SJSA1 (cell line): ENCODE measurements around the gene P2RX7. TPM values are rescaled to one million over a fixed set of nuclear protein-coding genes. Genes with fewer than 3 reads are reported as not detected.
"Not testable (repeated sequence)": the region's sequence is repeated elsewhere in the genome, so short reads cannot be mapped to it uniquely, and the experiment has no call there.

Experiments used
- DNase-seq, 2 experiments: peaks; one replicate each; pipeline ENCODE4 v3.0.0-alpha.2; 2015 to 2020; ENCODE audit warnings: low spot score in 2 of 2, low read depth in 1 of 2
- H3K27ac ChIP-seq: fragments of 250-450 bp; sonication (Bioruptor Pico); 2 replicates; pipeline ENCODE4 v1.5.1; 2020; ENCODE audit warnings: mild to moderate bottlenecking, moderate library complexity
- H3K27me3 ChIP-seq: fragments of 250-450 bp; sonication (Bioruptor Pico); replicated peaks from 2 replicates; pipeline ENCODE4 v1.5.1; 2020; ENCODE audit warnings: mild to moderate bottlenecking, moderate library complexity
- H3K36me3 ChIP-seq: fragments of 250-450 bp; sonication (Bioruptor Pico); 2 replicates; pipeline ENCODE4 v1.5.1; 2020; ENCODE audit warnings: mild to moderate bottlenecking
- H3K4me1 ChIP-seq: fragments of 250-450 bp; sonication (Bioruptor Pico); replicated peaks from 2 replicates; pipeline ENCODE4 v1.6.1; 2021; ENCODE audit warnings: mild to moderate bottlenecking
- H3K4me3 ChIP-seq: fragments of 250-450 bp; sonication (Bioruptor Pico); 2 replicates; pipeline ENCODE4 v1.5.1; 2020; ENCODE audit warnings: mild to moderate bottlenecking
- H3K9me3 ChIP-seq: fragments of 250-450 bp; sonication (Bioruptor Pico); replicated peaks from 2 replicates; pipeline ENCODE4 v1.5.1; 2020; ENCODE audit warnings: mild to moderate bottlenecking
- total RNA-seq: library from RNA; depleted of rRNA; stranded (reverse); fragments of >200 nt; shearing (Covaris generic); gene quantifications from 2 replicates; pipeline ENCODE4 v1.2.3, GENCODE V29; 2014

Gene P2RX7
- total RNA-seq, 1 experiment from 2014 or later: 3.1 TPM

- H3K27me3 ChIP-seq: no peaks in the 10 kb centered on the region
- DNase-seq: no peak
- no peak overlapping the region for H3K4me3 ChIP-seq
- H3K36me3 ChIP-seq: no peaks in the 10 kb centered on the region
- no peaks in the 10 kb centered on the region for H3K9me3 ChIP-seq
- peaks cover 22% of the 10 kb centered on the region for H3K4me1 ChIP-seq
- peak overlapping the region; percentile 19 for H3K27ac ChIP-seq
Observed at GRCh38 chr12:121133838-121134237, 1.2 kb downstream of the P2RX7 start.

GRCh38 chr12:121135320-121135719, 2.6 kb downstream of the P2RX7 start:
- Histone ChIP-seq H3K9me3 (no peaks in the 10 kb centered on the region), H3K4me3 (no peak overlapping the region), H3K27ac (no peak overlapping the region)

GRCh38 chr12:121137512-121137911, 4.8 kb downstream of the P2RX7 start:
- no peaks in the 10 kb centered on the region for H3K36me3 ChIP-seq
- H3K9me3 ChIP-seq: 0 out of 2 replicates have a peak, but pooled peaks cover 2% of the 10 kb centered on the region
- no peak overlapping the region for H3K27ac ChIP-seq
- H3K4me3 ChIP-seq: no peak overlapping the region
- DNase-seq: no peak
- H3K4me1 ChIP-seq: peaks cover 16% of the 10 kb centered on the region
- no peaks in the 10 kb centered on the region for H3K27me3 ChIP-seq

More at GRCh38 chr12:121135320-121135719, 2.6 kb downstream of the P2RX7 start:
- Histone ChIP-seq H3K27me3 (no peaks in the 10 kb centered on the region), H3K36me3 (no peaks in the 10 kb centered on the region), H3K4me1 (peaks cover 19% of the 10 kb centered on the region)
- DNase-seq: no peak

- Histone ChIP-seq H3K36me3 (no peaks in the 10 kb centered on the region), H3K27me3 (no peaks in the 10 kb centered on the region), H3K9me3 (0 out of 2 replicates have a peak, but pooled peaks cover 2% of the 10 kb centered on the region), H3K4me3 (no peak overlapping the region), H3K27ac (no peak overlapping the region), H3K4me1 (peaks cover 8% of the 10 kb centered on the region)
- DNase-seq: no peak
Observed at GRCh38 chr12:121138284-121138683, 5.6 kb downstream of the P2RX7 start.

GRCh38 chr12:121139286-121139685, 6.6 kb downstream of the P2RX7 start:
- Histone ChIP-seq H3K36me3 (no peaks in the 10 kb centered on the region), H3K9me3 (0 out of 2 replicates have a peak, but pooled peaks cover 2% of the 10 kb centered on the region), H3K27me3 (no peaks in the 10 kb centered on the region), H3K4me1 (peaks cover 4% of the 10 kb centered on the region; the same call in 1 of the 2 replicates), H3K4me3 (no peak overlapping the region), H3K27ac (no peak overlapping the region)
- no peak for DNase-seq

- H3K36me3 ChIP-seq: no peaks in the 10 kb centered on the region
- H3K27ac ChIP-seq: no peak overlapping the region
- no peak for DNase-seq
- H3K4me1 ChIP-seq: peaks cover 17% of the 10 kb centered on the region
- no peak overlapping the region for H3K4me3 ChIP-seq
- 0 out of 2 replicates have a peak, but pooled peaks cover 2% of the 10 kb centered on the region for H3K9me3 ChIP-seq
- no peaks in the 10 kb centered on the region for H3K27me3 ChIP-seq
Observed at GRCh38 chr12:121142171-121142950, 9.7 kb downstream of the P2RX7 start.

GRCh38 chr12:121144416-121144914, 11.8 kb downstream of the P2RX7 start:
- Histone ChIP-seq H3K36me3 (no peaks in the 10 kb centered on the region), H3K9me3 (0 out of 2 replicates have a peak, but pooled peaks cover 2% of the 10 kb centered on the region), H3K27ac (no peak overlapping the region), H3K27me3 (no peaks in the 10 kb centered on the region), H3K4me1 (peaks cover 17% of the 10 kb centered on the region), H3K4me3 (no peak overlapping the region)
- DNase-seq: no peak

GRCh38 chr12:121145221-121145620, 12.5 kb downstream of the P2RX7 start:
- H3K9me3 ChIP-seq: 0 out of 2 replicates have a peak, but pooled peaks cover 2% of the 10 kb centered on the region
- H3K4me1 ChIP-seq: peaks cover 17% of the 10 kb centered on the region
- no peak overlapping the region for H3K27ac ChIP-seq
- peak; percentile 43 to 48 for DNase-seq
- H3K27me3 ChIP-seq: no peaks in the 10 kb centered on the region
- H3K36me3 ChIP-seq: no peaks in the 10 kb centered on the region
- no peak overlapping the region for H3K4me3 ChIP-seq

GRCh38 chr12:121149289-121149688, 16.6 kb downstream of the P2RX7 start:
- peaks cover 13% of the 10 kb centered on the region for H3K4me1 ChIP-seq
- DNase-seq, H3K27me3 ChIP-seq, H3K36me3 ChIP-seq, H3K27ac ChIP-seq, H3K4me3 ChIP-seq, H3K9me3 ChIP-seq: not testable (repeated sequence)

- DNase-seq: no peak
- no peaks in the 10 kb centered on the region for H3K36me3 ChIP-seq
- no peaks in the 10 kb centered on the region for H3K4me1 ChIP-seq
- H3K9me3 ChIP-seq: no peaks in the 10 kb centered on the region
- no peak overlapping the region for H3K4me3 ChIP-seq
- H3K27me3 ChIP-seq: no peaks in the 10 kb centered on the region
- no peak overlapping the region for H3K27ac ChIP-seq
Observed at GRCh38 chr12:121154793-121155375, 22.2 kb downstream of the P2RX7 start.

GRCh38 chr12:121156365-121156764, 23.7 kb downstream of the P2RX7 start:
- Histone ChIP-seq H3K4me1 (no peaks in the 10 kb centered on the region), H3K4me3 (no peak overlapping the region)

GRCh38 chr12:121158085-121158484, 25.4 kb downstream of the P2RX7 start:
- Histone ChIP-seq H3K9me3 (no peaks in the 10 kb centered on the region), H3K27me3 (no peaks in the 10 kb centered on the region), H3K27ac (no peak overlapping the region), H3K4me3 (no peak overlapping the region), H3K36me3 (no peaks in the 10 kb centered on the region), H3K4me1 (no peaks in the 10 kb centered on the region)
- no peak for DNase-seq

More at GRCh38 chr12:121156365-121156764, 23.7 kb downstream of the P2RX7 start:
- Histone ChIP-seq H3K36me3 (no peaks in the 10 kb centered on the region), H3K9me3 (no peaks in the 10 kb centered on the region), H3K27ac (no peak overlapping the region), H3K27me3 (no peaks in the 10 kb centered on the region)
- no peak for DNase-seq

GRCh38 chr12:121158728-121159351, 26.2 kb downstream of the P2RX7 start:
- not testable (repeated sequence) for H3K4me1 ChIP-seq, H3K36me3 ChIP-seq, H3K27ac ChIP-seq, DNase-seq, H3K9me3 ChIP-seq, H3K27me3 ChIP-seq, H3K4me3 ChIP-seq
